ENCODE data around the gene XXYLT1.
"Not testable (repeated sequence)": the region's sequence is repeated elsewhere in the genome, so short reads cannot be mapped to it uniquely, and the experiment has no call there.

XXYLT1 gene

DNA sequence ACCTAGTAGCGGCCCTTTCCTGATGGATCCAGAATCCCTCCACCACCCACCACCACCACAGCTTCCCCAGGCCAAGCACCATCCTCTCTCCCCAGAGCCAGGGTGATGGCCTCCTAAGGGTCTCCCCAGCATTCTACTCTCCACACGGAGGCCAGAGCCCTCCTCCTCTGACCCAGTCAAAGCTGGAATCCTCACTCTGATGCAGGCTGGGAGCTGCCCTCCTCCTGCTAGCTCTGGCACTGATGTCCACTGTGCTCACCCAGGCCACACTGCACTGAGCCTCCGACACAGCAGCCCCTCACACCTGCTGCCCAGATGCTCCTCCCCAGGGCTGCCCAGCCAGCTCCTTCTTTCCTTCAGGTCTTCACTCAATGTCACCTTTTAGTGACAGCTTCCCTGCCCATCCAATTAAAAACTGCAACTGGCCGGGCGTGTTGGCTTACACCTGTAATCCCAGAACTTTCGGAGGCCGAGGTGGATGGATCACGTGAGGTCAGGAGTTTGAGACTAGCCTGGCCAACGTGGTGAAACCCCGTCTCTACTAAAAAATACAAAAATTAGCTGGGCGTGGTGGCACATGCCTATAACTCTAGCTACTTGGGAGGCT lies 21.0 kb downstream of the XXYLT1 start:
- no peak for DNase-seq

DNA sequence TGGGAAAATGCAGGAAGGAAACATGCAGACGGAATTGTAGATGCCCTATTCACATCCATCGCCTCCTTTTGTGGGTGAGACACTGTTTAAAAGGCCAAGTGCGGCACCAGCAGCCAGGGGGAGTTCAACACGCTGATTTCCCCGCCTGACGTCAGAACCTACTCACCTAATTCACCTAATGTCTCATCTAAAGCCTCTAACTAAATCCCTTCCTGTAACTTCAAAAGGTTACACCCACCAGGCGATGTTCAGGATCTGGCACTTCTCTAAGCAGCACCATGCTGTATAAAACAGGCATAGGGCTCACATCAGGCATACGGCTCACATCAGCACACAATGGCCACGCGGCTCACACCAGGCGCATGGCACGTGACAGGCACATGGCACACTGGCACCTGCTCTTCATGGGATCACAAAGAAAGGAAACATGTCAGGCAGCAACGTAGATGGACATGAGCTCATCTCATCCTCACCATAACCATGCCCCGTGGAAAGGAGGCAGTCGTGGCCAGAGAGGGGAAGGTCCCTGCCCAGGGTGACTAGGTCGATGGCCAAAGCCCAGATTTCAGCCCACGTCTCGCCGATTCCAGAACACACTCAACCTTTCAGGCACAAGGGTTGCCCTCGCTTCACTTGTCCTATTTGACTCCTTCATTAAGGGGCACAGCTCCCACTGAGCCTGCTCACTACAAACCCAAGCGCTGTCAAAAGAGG lies 21.7 kb downstream of the XXYLT1 start:
- DNase-seq: no peak

DNA sequence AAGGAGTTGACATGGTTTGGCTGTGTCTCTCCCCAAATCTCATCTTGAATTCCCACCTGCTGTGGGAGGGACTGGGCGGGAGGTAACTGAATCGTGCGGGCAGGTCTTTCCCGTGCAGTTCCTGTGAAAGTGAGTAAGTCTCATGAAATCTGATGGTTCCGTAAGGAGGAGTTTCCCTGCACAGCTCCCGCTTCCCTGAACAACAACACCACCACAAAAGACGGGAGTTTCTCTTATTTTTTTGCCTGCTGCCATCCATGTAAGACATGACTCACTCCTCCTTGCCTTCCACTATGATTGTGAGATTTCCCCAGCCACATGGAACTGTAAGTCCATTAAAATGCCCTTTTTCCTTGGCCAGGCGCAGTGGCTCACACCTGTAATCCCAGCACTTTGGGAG lies 22.7 kb downstream of the XXYLT1 start:
- DNase-seq: no peak

DNA sequence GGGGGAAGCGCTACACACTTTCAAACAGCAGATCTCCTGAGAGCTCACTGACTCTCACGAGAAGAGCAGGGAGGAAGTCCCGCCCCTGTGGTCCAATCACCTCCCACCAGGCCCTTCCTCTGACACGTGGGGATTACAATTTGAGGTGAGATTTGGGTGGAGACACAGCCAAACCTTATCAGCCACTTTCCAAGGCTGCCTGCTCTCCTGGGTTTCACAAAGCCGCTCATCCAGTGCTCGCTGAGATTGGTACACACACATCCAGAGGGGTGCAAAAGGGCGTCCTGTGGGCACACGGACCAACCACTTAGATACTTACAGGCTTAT lies 23.1 kb downstream of the XXYLT1 start:
- DNase-seq: no peak

DNA sequence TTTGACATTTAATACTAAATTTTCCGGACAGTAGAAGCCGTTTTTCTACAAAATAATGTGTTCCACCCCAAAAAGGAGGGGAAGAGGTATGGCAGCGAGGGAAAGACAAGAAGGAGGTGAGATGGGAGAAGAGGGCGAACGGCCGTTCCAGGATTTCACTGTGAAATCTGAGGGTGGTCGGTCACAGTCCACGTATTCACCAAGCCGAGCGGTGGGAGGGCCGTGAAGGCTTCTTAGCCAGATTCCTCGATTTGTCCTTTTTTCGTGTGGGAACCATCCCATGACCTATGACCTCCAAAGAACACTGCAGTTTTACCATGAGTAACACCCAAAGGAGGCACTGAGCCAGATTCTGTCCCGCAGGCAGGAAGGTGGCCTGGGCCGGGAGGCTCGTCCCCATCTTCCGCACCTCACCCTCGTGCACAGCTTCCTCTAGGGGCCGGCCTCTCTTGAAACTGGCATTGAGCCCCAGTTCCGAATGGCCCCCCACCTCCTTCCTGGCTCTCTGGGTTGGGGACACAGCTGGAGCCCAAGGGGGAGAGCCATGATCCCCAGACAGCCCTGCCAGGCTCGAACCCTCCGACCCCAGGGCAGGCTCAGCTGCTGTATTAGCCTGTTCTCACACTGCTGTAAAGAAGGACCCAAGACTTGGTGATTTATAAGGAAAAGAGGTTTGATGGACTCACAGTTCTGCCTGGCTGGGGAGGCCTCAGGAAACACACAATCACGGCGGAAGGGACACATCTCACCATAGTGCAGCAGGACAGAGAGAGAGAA lies 23.7 kb downstream of the XXYLT1 start:
- DNase-seq: no peak

DNA sequence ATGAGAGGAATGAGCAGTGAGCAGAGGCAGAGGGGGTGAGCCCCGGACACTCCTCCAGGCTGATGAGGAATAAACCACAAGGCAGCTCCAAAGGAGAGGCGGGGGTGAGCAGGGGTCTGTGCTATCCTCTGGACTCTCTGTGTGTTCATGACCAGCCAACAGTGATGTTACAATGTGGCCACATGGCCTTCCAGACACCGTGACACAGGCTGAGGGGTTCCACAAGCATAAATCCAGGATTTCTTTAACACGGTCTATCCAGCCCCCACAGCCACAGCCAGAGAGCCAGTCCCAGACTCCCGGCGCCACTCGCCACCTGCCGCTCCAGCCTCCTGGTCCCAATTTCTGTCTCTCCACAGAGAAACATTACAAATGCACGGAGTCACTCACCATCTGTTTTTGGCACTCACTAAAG lies 24.4 kb downstream of the XXYLT1 start:
- DNase-seq: no peak

DNA sequence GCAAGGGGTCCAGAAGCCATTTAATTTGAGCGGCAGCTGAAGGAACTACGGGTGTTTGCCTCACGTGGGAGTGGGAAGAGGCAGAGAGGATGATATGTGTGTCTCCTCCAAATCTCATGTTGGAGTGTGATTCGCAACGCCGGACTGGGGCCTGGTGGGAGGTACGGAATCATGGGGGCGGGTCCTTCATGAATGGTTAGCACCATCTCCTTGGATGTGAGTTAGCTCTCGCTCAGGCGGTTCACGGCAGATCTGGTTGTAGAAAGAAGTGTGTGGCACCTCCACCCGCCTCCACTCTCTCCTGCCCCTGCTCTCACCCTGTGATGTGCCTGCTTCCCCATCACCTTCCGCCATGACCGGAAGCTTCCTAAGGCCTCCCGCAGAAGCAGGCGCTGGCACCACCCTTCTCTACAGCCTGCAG lies 25.4 kb downstream of the XXYLT1 start:
- no peak for DNase-seq

DNA sequence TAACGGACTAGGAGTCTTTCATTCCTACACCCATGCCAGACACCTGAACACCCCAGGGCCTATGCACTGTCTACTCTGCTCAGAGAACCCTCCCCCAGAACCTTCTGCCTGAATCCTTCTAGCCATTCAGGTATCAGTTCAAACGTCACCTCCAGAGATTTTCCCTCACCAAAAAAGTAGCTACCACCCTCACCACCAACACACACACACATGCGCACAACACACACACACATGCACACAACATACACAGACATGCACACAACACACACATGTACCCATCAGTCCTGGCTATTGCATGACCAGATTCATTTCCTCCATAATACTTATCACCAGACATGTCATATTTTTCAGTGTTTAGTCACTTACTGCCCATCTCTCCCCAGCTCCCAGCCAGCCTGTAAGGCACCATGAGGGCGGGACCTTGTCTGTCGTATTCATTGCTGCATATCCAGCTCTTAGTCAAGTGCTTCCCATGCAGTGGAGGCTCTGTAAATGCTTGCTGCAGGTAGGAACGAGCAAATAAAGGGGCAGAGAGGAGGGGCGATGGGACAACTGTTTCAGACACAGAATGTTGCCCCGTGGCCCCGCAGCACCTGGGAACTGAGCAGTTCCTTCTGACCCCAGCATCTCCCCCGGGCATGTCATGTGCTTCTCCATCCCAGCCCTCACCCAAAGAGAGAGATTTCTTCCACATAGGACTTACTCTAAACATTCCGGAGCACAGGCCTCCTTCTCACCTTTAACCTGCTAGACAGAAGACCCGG lies 29.2 kb downstream of the XXYLT1 start:
- no peak for DNase-seq

DNA sequence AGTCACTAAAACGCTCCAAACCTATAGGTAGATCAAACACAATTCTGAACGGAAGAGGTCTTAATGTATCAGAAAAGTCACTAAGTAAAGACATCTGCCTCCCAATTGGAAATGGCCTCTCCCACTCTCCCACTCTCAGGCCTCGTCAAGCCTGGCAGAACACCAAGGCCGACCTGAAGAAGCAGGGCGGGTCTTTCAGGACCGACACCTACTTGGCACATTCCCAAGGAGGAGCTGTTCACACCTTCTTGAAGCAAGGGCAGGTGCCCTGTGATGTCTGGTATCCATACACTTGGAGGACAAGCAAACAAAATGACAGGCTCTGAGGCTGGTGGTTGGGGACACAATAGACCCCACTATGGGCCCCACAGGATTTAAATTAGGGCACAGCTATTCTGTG lies 30.0 kb downstream of the XXYLT1 start:
- no peak for DNase-seq

DNA sequence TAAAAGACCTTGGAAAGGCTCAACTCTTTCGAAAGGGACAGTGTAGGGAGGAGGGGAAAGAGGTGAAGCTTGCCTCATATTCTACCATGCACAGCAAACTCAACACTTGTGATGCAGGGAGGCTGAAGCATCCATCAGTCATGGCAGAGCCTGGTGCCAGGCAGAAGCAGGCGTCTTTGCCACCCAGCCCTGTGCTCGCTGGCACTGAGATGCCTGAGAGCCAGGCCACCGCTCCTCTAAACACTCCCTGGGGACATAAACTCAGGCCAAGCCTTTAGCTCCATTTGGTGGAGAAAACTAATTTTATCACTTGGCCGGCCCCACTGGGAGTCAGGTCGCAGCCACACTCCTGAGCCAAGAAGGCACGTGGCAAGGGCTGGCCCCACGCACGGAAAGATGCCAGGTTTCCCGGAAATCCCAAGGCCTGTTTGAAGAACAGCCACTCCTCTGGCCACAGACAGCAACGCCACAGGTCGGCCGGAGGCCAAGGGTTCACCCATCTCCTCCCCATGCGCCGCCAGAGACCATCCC lies 30.7 kb downstream of the XXYLT1 start:
- DNase-seq: no peak

DNA sequence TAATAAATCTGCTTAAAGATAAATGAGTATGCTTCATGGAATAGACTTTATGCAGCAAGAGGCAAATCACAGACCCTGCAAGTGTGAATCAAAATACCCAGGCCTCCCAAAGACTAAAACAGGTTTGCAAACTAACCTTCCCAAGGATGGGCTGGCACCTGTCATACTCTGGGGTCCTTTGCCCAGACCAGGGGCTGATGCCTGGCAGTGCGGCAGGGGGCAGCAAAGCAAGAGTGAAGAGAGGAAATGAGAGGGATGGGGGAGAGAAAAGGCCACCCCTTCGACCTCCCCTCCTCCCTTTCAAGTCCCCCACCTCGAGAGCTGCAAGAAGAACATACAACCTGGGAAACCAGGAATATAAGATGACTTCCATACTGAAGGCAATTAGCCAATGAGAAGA lies 31.8 kb downstream of the XXYLT1 start:
- DNase-seq: no peak

DNA sequence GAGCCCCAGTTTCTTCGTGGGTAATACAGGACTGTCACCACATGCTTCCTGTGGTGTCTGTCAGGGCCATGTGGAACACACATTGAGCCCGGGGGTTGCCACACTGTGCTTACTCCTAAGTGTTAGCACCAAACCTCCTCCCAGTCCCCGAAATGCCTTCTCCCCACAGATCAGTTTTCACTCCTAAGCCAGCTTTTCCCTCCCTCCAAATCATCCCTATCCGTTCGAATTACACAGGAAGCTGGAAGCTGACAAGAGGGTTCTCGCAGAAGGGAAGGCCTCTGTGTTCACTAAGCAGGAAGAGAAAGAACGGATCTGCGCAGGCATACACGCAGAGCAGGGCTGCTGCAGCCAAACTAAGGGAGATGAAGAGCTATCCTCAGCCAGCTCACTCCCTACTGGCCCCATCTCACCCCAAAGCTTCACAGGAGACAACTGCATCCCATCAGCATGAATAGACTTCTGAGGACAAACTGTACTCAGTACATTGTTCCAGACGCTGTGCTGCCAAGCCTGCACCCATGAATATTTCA lies 32.3 kb downstream of the XXYLT1 start:
- DNase-seq: no peak

DNA sequence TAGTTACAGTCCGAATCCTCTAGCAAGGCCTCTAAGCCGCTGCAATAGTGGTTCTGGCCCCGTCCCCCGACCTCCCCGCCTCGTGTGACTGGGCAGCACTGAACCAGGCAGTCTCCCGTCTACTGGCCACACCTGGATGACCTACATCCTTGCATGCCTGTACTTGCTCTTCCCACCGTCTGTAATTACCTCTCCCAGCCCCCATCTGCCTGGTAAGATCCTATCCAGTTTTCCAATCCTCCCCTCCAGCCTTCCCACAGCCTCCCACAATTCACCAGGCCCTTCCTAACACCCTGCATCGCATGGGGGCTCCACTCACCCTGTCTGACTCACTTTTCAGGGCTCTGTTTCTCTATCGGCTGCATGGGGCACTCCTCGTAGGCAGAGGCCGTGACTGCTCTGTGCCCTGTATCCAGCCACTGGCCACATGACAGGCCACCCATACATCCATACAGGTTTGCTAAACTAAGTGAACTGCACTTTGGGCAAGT lies 32.8 kb downstream of the XXYLT1 start:
- no peak for DNase-seq

DNA sequence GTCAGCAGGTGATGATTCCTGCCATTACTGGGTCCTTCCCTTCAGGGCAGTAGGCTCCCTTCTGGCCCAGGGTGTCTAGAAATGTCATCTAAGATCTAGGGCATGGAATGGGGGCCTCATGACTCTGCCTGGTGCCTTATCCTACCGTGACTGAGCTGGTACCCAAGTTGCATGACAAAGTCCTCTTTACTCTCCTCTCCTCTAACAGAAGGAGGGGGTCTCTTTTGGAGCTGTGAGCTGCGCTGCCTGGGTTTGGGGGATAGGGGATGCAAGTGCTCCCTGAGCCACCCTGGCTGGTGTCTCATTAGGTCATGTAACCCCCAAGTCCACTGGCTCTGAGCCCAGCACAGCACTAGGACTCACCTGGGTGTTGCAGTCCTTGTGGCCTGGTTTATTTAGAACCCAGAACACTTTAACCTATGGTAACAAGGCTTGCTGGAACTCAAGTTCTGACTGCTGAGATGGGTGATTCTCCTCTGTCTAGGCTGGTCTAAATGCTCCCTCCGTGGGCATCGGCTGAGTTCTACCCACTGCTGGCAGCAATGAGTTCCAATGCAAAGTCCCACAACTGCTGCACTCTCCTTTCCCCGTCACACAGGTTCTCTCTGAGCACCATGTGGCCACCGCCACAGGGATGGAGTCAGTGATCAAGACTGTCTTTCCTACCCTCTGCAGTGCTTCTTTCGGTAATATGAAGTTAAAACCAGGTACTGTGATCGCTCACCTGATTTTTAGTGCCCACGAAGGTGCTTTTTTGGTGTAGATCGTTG lies 34.0 kb downstream of the XXYLT1 start:
- DNase-seq: no peak

DNA sequence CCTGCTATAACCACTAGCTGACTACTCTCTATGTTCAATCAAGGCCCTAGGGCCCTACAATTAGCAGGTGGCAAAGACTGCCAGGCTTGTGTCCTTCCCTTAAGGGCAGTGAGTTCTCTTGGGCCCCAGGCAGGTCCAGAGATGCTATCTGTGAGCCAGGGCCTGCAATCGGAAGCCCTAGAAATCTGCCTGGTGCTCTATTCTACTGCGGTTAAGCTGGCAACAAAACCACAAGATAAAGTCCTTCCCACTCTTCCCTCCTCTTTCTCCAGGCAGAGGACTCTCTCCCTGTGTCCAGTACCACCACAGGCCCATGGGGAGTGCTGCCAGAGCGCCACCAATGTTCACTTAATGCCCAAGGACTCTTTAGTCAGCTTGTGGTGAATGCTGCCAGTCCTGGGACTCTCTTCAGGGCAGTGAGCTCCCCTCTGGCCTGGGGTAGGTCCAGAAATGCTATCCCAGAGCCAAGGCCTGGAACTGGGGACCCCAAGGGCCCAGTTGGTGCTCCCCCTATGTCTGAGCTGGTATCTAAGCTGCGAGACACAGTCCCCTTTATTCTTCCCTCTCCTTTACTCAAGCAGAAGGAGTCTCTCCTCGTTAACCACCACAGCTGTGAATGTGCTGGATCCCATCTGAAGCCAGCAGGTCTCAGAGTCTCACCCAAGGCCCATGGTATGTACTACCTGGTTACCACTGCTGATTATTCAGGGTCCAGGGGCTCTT lies 34.7 kb downstream of the XXYLT1 start:
- DNase-seq: no peak

DNA sequence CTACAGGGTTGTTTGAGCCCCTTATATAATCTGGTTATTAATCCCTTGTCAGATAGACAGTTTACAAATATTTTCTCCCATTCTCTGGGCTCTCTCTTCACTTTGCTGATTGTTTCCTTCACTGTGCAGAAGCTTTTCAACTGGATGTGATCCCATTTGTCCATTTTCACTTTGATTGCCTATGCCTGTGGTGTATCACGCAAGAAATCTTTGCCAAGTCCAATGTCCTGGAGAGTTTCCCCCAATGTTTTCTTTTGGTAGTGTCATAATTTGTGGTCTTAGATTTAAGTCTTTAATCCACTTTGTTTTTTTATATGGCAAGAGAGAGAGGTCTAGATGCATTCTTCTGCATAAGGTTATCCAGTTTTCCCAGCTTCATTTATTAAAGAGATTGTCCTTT lies 40.7 kb downstream of the XXYLT1 start:
- no peak for DNase-seq

DNA sequence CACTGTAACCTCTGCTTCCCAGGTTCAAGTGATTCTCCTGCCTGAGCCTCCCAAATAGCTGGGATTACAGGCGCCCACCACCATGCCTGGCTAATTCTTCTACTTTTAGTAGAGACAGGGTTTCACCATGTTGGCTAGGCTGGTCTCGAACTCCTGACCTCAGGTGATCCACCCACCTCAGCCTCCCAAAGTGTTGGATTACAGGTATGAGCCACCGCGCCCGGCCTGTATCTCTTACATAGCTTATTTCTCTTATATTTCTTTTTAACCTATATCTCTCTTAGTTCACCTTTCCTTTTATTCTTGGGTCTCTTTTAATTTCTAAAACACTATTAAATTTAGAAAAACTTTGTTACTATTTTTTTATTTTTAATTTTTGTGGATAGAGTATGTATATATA lies 42.1 kb downstream of the XXYLT1 start:
- DNase-seq: not testable (repeated sequence)

DNA sequence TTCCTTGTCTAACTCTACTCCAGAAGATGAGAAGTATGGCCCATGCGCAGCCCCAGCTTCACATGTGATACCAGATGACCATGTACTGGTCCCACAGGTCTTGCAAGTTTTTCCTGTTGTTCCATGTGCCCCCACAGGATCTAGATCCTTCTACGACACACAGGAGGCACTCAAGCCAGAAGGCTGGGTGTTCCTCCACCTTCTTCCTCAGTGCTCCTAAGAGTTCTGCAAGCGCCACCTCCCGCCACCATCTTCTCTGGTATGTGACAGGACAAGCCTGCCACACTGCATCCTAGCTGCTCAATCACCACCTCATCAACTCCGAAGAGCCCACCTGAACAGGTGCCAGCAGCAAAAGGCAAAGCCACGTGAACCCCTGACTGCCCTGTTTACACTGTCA lies 43.1 kb downstream of the XXYLT1 start:
- no peak for DNase-seq

DNA sequence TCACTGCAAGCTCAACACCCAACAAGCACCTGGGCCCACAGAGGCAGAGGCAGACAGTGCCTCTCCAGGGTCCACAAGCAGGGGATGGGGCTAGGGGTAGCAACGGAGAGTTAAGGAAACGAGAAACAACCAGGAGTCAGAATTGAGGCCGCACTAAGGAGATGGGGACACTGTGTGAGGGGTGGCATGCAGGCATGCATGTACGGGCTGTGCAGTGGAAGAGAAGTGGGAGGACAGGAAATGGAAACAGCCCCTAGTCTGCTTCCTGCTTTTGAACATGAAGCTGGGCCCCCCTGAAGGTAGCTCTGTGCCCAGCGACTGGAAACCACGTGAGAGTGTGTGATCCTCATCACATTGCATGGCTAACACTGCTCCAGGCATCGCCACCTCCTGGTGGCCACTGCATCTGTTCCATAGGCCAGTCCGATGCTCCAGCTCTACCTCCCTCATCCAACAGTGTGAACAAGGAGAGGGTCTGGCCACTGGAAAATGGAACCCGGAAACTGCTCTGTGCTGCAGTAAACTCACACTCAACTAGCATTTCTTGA lies 44.0 kb downstream of the XXYLT1 start:
- no peak for DNase-seq

DNA sequence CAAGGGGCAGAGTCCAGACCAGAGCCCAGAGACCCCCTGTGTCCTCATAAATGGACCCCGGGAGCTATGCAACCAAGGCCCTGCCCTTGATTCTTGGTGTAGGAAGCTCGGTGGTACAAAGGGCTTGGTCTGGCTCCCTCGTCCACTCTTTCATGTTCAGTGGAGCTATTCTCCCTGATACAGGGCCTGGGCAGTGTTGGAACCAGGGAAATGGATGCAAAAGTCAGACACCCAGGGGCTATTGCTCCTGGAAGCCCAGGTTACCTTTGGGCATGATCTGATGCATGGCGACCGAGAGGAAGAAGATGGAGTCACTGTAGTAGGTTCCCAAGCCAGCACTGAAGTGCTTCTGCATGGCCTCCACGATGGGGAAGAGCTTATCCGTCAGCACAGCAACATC lies 44.5 kb downstream of the XXYLT1 start:
- no peak for DNase-seq

DNA sequence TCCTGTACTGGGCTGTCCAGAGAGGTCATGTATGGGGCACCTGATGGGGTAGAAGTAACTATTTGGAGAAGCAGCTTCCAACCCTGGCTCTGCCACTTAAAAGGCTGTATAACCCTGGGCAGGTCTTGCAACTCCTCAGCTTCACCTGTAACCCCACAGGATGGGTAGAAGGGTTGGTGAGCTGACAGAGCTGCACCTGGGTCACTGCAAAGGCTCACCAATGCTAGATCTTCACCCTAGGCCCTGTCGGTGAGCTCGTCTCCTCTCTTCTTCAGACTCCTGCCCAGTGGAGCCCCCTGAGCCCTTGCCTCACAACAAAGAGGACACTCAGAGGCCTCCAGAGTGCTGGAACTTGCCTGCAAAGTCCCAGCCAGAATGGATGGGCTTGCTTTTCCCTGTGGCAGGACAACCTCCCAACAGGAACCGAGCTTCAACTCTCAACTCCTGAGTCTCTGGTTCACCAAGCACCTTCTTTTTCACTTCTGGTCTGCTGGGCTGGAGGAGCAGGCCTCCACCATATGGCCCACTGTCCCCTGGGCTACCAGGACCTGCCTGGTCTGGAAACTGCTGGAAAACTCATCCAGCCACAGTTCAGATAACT lies 45.9 kb downstream of the XXYLT1 start:
- DNase-seq: no peak

Measured in activated CD4-positive, alpha-beta T cell treated with anti-CD3 and anti-CD28 coated beads, Interleukin-2, Interleukin-6, amounts not matched to agents 100 ng/mL and 50 ng/mL, durations not matched to agents 16 hours and 8 hours (primary cell).